OCI-LY1 (cell line): ENCODE results near the gene SLK.

Experiments used
- CTCF ChIP-seq: fragments of 200-600 bp; sonication (generic), shearing (Covaris generic); IDR thresholded peaks from 2 replicates; pipeline ENCODE4 v1.5.1; 2017; ENCODE audit warnings: mild to moderate bottlenecking, antibody characterized with exemption, low read length, moderate library complexity, mixed read lengths
- EZH2 ChIP-seq: fragments of 200-600 bp; sonication (generic), shearing (Covaris generic); IDR thresholded peaks from 2 replicates; pipeline ENCODE4 v1.8.0; 2017; ENCODE audit warnings: borderline replicate concordance, mixed run types, mild to moderate bottlenecking, antibody characterized with exemption, low read length, moderate library complexity, mixed read lengths

GRCh38 chr10:104031631-104032030 lies 64.7 kb downstream of the SLK start:
- TF ChIP-seq CTCF (no peak), EZH2 (no peak)
